Measurements from ENCODE around the gene ASIC1. TPM values are rescaled to one million over a fixed set of nuclear protein-coding genes. Genes with fewer than 3 reads are reported as not detected.
"Not testable (repeated sequence)": the region's sequence is repeated elsewhere in the genome, so short reads cannot be mapped to it uniquely, and the experiment has no call there.

The ASIC1 gene
- total RNA-seq, 2 experiments from 2014 or later, result 10.8 TPM

GRCh38 chr12:50030449-50030848 lies 26.9 kb upstream of the ASIC1 start:
- H3K27me3 Mint-ChIP-seq, result peaks cover 32% of the 10 kb centered on the region
- H3K9me3 Mint-ChIP-seq, H3K4me3 Mint-ChIP-seq, H3K36me3 Mint-ChIP-seq, DNase-seq, H3K27ac Mint-ChIP-seq, H3K4me1 Mint-ChIP-seq: not testable (repeated sequence)

- H3K27me3 Mint-ChIP-seq, result peaks cover 32% of the 10 kb centered on the region
- no peaks in the 10 kb centered on the region for H3K36me3 Mint-ChIP-seq
- no peaks in the 10 kb centered on the region for H3K9me3 Mint-ChIP-seq
- no peak overlapping the region for H3K4me3 Mint-ChIP-seq
- no peak for DNase-seq
- H3K27ac Mint-ChIP-seq, result no peak overlapping the region
- peaks cover 1% of the 10 kb centered on the region for H3K4me1 Mint-ChIP-seq
Measured at GRCh38 chr12:50032515-50032853, 24.9 kb upstream of the ASIC1 start.

DNA sequence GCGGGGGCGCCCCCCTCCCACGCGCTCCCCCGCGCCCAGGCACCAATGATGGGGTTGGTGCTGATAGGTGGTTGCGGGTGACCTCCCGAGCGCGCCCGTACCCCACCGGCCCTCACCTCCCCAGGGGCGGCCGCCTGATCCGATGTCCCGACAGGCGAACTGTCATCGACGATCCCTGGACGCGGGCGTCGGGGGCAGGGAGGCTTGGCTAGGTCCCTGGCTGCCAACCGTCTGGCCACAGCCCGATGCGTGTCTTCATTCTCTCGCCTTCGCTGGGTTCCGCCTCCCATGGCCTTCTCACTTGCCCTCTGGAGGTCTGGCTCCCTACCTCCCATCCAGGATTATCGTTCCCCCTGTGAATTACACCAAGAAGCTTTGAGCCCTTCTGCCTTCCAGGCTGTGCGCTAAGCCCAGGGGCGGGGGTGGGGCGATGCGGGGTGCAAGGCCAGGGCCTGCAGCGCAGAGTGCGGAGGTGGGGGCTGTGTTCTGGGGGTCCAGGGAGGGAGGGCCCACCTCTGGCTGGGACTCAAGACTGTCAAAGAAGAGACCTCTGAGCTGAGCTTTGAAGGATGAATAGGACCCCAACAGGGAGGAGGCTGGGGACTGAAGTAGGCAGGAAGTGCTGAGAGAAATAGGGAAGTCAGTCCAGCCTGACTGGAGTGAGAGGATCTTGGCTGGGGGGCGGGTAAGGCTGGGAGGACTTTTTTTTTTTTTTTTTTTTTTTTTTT lies 24.4 kb upstream of the ASIC1 start:
- Mint-ChIP-seq H3K9me3 (no peaks in the 10 kb centered on the region), H3K4me3 (no peak overlapping the region), H3K36me3 (no peaks in the 10 kb centered on the region), H3K4me1 (peaks cover 1% of the 10 kb centered on the region), H3K27ac (no peak overlapping the region), H3K27me3 (peaks cover 32% of the 10 kb centered on the region)
- no peak for DNase-seq

DNA sequence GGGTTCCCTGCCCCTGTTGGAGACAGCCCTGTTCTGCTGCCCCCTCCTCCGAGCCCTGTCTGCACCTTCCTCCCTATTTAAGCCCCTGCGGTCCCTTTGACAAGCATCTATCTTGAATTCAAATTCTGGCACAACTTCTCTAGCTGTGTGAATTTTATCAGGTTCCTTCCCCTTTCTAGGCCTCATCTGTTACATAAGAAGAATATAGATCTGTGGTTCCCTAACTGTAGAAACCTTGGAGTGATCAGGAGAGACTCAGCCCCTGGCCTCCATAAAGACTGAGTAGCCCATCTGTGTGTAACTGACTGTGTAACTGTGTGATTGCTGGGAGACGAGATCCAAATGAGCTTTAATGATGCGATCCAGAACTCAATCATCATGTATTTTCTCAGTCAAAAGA lies 19.1 kb upstream of the ASIC1 start:
- no peaks in the 10 kb centered on the region for H3K36me3 Mint-ChIP-seq
- H3K4me3 Mint-ChIP-seq, result no peak overlapping the region
- H3K4me1 Mint-ChIP-seq, result peaks cover 10% of the 10 kb centered on the region
- no peak overlapping the region for H3K27ac Mint-ChIP-seq
- peaks cover 16% of the 10 kb centered on the region for H3K27me3 Mint-ChIP-seq
- no peaks in the 10 kb centered on the region for H3K9me3 Mint-ChIP-seq
- DNase-seq, result no peak

- Mint-ChIP-seq H3K36me3 (no peaks in the 10 kb centered on the region), H3K27me3 (peaks cover 9% of the 10 kb centered on the region), H3K4me3 (no peak overlapping the region), H3K9me3 (no peaks in the 10 kb centered on the region), H3K27ac (no peak overlapping the region), H3K4me1 (peaks cover 11% of the 10 kb centered on the region)
- peak; percentile 84 for DNase-seq
Measured at GRCh38 chr12:50039151-50039835, 18.1 kb upstream of the ASIC1 start.

DNA sequence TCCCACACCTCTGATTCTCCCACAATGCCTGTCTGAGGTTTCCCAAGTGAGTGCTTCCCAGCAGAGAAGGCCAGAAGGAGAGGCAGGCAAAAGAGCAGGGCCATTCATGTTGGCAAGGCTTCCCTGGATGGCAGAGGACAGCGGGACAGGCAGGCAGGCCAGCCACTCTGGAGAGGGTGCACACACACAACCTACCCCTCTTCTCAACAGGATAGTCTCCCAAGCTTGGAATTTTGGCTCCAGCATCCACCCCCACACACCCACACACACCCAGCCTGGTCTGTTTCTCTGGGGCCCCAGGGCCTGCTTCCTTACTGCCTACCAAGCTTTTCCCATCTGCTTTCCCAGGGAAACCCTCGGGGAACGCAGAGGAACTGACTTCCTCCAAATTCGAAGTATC lies 16.7 kb upstream of the ASIC1 start:
- H3K4me3 Mint-ChIP-seq, result no peak overlapping the region
- no peaks in the 10 kb centered on the region for H3K9me3 Mint-ChIP-seq
- no peak for DNase-seq
- peaks cover 11% of the 10 kb centered on the region for H3K4me1 Mint-ChIP-seq
- H3K36me3 Mint-ChIP-seq, result no peaks in the 10 kb centered on the region
- H3K27ac Mint-ChIP-seq, result no peak overlapping the region
- H3K27me3 Mint-ChIP-seq, result no peaks in the 10 kb centered on the region

GRCh38 chr12:50041062-50041860 lies 16.1 kb upstream of the ASIC1 start:
- no peaks in the 10 kb centered on the region for H3K9me3 Mint-ChIP-seq
- H3K4me3 Mint-ChIP-seq, result no peak overlapping the region
- DNase-seq, result no peak

GRCh38 chr12:50041962-50042361 lies 15.4 kb upstream of the ASIC1 start:
- Mint-ChIP-seq H3K4me1 (peaks cover 11% of the 10 kb centered on the region), H3K9me3 (no peaks in the 10 kb centered on the region), H3K36me3 (no peaks in the 10 kb centered on the region), H3K4me3 (no peak overlapping the region), H3K27ac (no peak overlapping the region), H3K27me3 (peaks cover 1% of the 10 kb centered on the region)
- no peak for DNase-seq

More at GRCh38 chr12:50041062-50041860, 16.1 kb upstream of the ASIC1 start:
- H3K36me3 Mint-ChIP-seq, result no peaks in the 10 kb centered on the region
- H3K4me1 Mint-ChIP-seq, result peaks cover 11% of the 10 kb centered on the region
- no peaks in the 10 kb centered on the region for H3K27me3 Mint-ChIP-seq
- no peak overlapping the region for H3K27ac Mint-ChIP-seq

- DNase-seq, result no peak
- Mint-ChIP-seq H3K27ac (no peak overlapping the region), H3K9me3 (no peaks in the 10 kb centered on the region), H3K4me3 (no peak overlapping the region), H3K27me3 (peaks cover 8% of the 10 kb centered on the region), H3K4me1 (peaks cover 11% of the 10 kb centered on the region), H3K36me3 (no peaks in the 10 kb centered on the region)
Measured at GRCh38 chr12:50042693-50043092, 14.7 kb upstream of the ASIC1 start.

GRCh38 chr12:50043308-50043707 lies 14.1 kb upstream of the ASIC1 start:
- peaks cover 8% of the 10 kb centered on the region for H3K27me3 Mint-ChIP-seq
- H3K36me3 Mint-ChIP-seq, result no peaks in the 10 kb centered on the region
- H3K4me1 Mint-ChIP-seq, result peaks cover 11% of the 10 kb centered on the region
- no peak overlapping the region for H3K27ac Mint-ChIP-seq
- H3K4me3 Mint-ChIP-seq, result no peak overlapping the region
- no peaks in the 10 kb centered on the region for H3K9me3 Mint-ChIP-seq
- no peak for DNase-seq

DNA sequence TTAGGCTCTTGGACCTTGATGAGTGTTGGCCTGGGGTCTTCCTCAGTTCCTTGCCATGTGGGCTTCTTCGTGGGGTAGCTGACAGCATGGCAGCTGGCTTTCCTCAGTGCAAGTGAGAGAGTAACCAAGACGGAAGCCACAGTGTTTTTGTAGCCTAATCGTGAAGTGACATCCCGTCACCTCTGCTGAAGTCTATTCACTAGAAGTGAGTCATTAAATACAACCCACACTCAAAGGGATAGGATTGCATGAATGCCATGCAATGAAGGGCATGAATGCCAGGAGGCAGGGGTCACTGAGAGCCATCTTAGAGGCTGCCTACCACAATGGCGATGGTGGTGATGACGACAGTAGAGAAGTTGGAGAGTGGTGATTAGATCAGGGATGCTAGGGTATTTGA lies 13.5 kb upstream of the ASIC1 start:
- DNase-seq, result no peak
- no peaks in the 10 kb centered on the region for H3K36me3 Mint-ChIP-seq
- no peaks in the 10 kb centered on the region for H3K9me3 Mint-ChIP-seq
- H3K27ac Mint-ChIP-seq, result no peak overlapping the region
- H3K4me1 Mint-ChIP-seq, result peaks cover 11% of the 10 kb centered on the region
- peaks cover 14% of the 10 kb centered on the region for H3K27me3 Mint-ChIP-seq
- H3K4me3 Mint-ChIP-seq, result no peak overlapping the region

DNA sequence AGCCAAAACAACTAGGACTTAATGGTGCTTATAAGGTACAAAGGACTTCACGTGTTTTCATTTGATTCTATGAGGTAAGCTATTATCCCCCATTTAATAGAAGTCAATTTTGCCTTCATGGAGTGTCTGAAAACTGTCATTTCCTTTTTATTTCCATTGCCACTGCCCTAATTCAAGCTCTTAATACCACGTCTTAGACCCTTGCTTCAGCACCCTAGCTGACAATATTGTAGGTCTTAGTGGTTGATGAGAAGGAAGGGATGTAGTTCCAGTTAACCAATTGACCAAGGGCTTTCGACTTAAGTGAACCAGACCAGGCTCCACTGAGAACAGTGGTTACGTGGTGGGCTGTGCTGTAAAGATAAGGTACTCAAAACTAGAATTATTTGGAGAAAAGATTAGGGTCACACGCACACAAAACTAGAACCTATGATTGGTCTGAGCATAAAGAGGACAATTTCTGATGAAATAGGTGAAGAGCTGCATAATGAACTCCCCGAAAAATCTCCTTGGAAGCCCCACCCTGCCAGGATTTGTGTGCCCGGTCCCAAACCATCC lies 9.6 kb upstream of the ASIC1 start:
- no peak overlapping the region for H3K27ac Mint-ChIP-seq
- H3K9me3 Mint-ChIP-seq, result no peaks in the 10 kb centered on the region
- no peak for DNase-seq
- H3K27me3 Mint-ChIP-seq, result peaks cover 48% of the 10 kb centered on the region
- peaks cover 6% of the 10 kb centered on the region for H3K4me1 Mint-ChIP-seq
- no peaks in the 10 kb centered on the region for H3K36me3 Mint-ChIP-seq
- no peak overlapping the region for H3K4me3 Mint-ChIP-seq

- Mint-ChIP-seq H3K36me3 (no peaks in the 10 kb centered on the region), H3K4me3 (no peak overlapping the region), H3K4me1 (peaks cover 3% of the 10 kb centered on the region), H3K27ac (no peak overlapping the region), H3K9me3 (no peaks in the 10 kb centered on the region), H3K27me3 (peaks cover 48% of the 10 kb centered on the region)
- DNase-seq, result no peak
Measured at GRCh38 chr12:50049254-50050118, 7.9 kb upstream of the ASIC1 start.

GRCh38 chr12:50050119-50050385 lies 7.3 kb upstream of the ASIC1 start:
- no peak overlapping the region for H3K4me3 Mint-ChIP-seq

More at GRCh38 chr12:50050119-50050385, 7.3 kb upstream of the ASIC1 start:
- no peak for DNase-seq
- H3K27ac Mint-ChIP-seq, result no peak overlapping the region
- H3K4me1 Mint-ChIP-seq, result peaks cover 3% of the 10 kb centered on the region
- peaks cover 48% of the 10 kb centered on the region for H3K27me3 Mint-ChIP-seq
- H3K36me3 Mint-ChIP-seq, result no peaks in the 10 kb centered on the region
- H3K9me3 Mint-ChIP-seq, result no peaks in the 10 kb centered on the region
